Measurements from ENCODE around the gene RNF144B. TPM values are rescaled to one million over a fixed set of nuclear protein-coding genes. Genes with fewer than 3 reads are reported as not detected.
"Not testable (repeated sequence)": the region's sequence is repeated elsewhere in the genome, so short reads cannot be mapped to it uniquely, and the experiment has no call there.

RNF144B gene
- total RNA-seq, 2 donors from 2014 or later: 4.2 to 4.4 TPM

GRCh38 chr6:18362058-18362561 is 25.0 kb upstream of the RNF144B start:
- Histone ChIP-seq H3K9ac (ENCODE audit: low read depth in 2 of 2, low read length in 2 of 2) (no peak overlapping the region), H3K27ac (no peak overlapping the region), H3K27me3 (no peaks in the 10 kb centered on the region), H3K9me3 (no peaks in the 10 kb centered on the region), H3K4me3 (no peak overlapping the region), H3K36me3 (no peaks in the 10 kb centered on the region), H3K4me1 (no peaks in the 10 kb centered on the region)
- intact Hi-C loops (cut with DNase I): no loop called here
- TF ChIP-seq CTCF (IDR thresholded peaks at IDR 0.05): no peak
- DNase-seq: no peak

- Histone ChIP-seq H3K27ac (no peak overlapping the region), H3K9me3 (no peaks in the 10 kb centered on the region), H3K9ac (ENCODE audit: low read depth in 2 of 2, low read length in 2 of 2) (no peak overlapping the region), H3K4me3 (no peak overlapping the region), H3K4me1 (no peaks in the 10 kb centered on the region), H3K27me3 (no peaks in the 10 kb centered on the region), H3K36me3 (no peaks in the 10 kb centered on the region)
- intact Hi-C loops (cut with DNase I): no loop called here
- no peak for DNase-seq
- TF ChIP-seq CTCF (IDR thresholded peaks at IDR 0.05): no peak
These were observed 23.4 kb upstream of the RNF144B start for GRCh38 chr6:18363746-18364145.

- H3K4me1 ChIP-seq; H3K9ac ChIP-seq (ENCODE audit: low read depth in 2 of 2, low read length in 2 of 2); intact Hi-C loops (cut with DNase I); H3K9me3 ChIP-seq; H3K27ac ChIP-seq; H3K36me3 ChIP-seq; H3K4me3 ChIP-seq; DNase-seq; H3K27me3 ChIP-seq: not testable (repeated sequence)
These were observed 22.6 kb upstream of the RNF144B start for GRCh38 chr6:18364561-18364960.

- Histone ChIP-seq H3K4me1 (no peaks in the 10 kb centered on the region), H3K27me3 (no peaks in the 10 kb centered on the region), H3K36me3 (no peaks in the 10 kb centered on the region), H3K9ac (ENCODE audit: low read depth in 2 of 2, low read length in 2 of 2) (no peak overlapping the region), H3K4me3 (no peak overlapping the region), H3K27ac (no peak overlapping the region), H3K9me3 (no peaks in the 10 kb centered on the region)
- no peak for TF ChIP-seq CTCF (IDR thresholded peaks at IDR 0.05)
- no peak for DNase-seq
- intact Hi-C loops (cut with DNase I): no loop called here
These were observed 19.8 kb upstream of the RNF144B start for GRCh38 chr6:18367371-18367770.

- intact Hi-C loops (cut with DNase I): no loop called here
- H3K4me1 ChIP-seq: no peaks in the 10 kb centered on the region
- H3K27me3 ChIP-seq: no peaks in the 10 kb centered on the region
- H3K9me3 ChIP-seq: no peaks in the 10 kb centered on the region
- no peak overlapping the region for H3K4me3 ChIP-seq
- TF ChIP-seq CTCF (IDR thresholded peaks at IDR 0.05): no peak
- no peak for DNase-seq
- H3K36me3 ChIP-seq: no peaks in the 10 kb centered on the region
- H3K27ac ChIP-seq: no peak overlapping the region
- H3K9ac ChIP-seq (ENCODE audit: low read depth in 2 of 2, low read length in 2 of 2): no peak overlapping the region
These were observed 18.7 kb upstream of the RNF144B start for GRCh38 chr6:18368277-18369105.

- intact Hi-C loops (cut with DNase I): no loop called here
- DNase-seq: no peak
- TF ChIP-seq CTCF (IDR thresholded peaks at IDR 0.05): no peak
- Histone ChIP-seq H3K9ac (ENCODE audit: low read depth in 2 of 2, low read length in 2 of 2) (no peak overlapping the region), H3K36me3 (no peaks in the 10 kb centered on the region), H3K27me3 (no peaks in the 10 kb centered on the region), H3K4me3 (no peak overlapping the region), H3K9me3 (no peaks in the 10 kb centered on the region), H3K27ac (no peak overlapping the region), H3K4me1 (no peaks in the 10 kb centered on the region)
These were observed 16.1 kb upstream of the RNF144B start for GRCh38 chr6:18371010-18371409.

Measured in colonic mucosa (tissue), 4 donors.